PC-9 (cell line): ENCODE data around the gene PDE7B. TPM values are rescaled to one million over a fixed set of nuclear protein-coding genes. Genes with fewer than 3 reads are reported as not detected.

ENCODE experiments used
- BruUV-seq: library from RNA; stranded (reverse); fragments of 400-500 nt; replicated peaks from 2 replicates; lab custom pipeline; 2021; lab: Mats Ljungman, UMichigan
- CTCF ChIA-PET: fragments of 300-600 bp; sonication (Branson Sonifier 250); formaldehyde crosslinking; loops from one replicate; lab custom pipeline; 2022; ENCODE audit warnings: antibody characterized with exemption; lab: Charles Lee
- POLR2A ChIA-PET: fragments of 300-600 bp; sonication (Branson Sonifier 250); formaldehyde crosslinking; loops from one replicate; lab custom pipeline; 2022; ENCODE audit warnings: antibody characterized with exemption; ENCODE audit not compliant: unreplicated experiment; lab: Charles Lee
- DNase-seq, 2 experiments: peaks; one replicate each; pipeline versions ENCODE4 v3.0.0 to v3.0.0-alpha.2; 2015 to 2022; ENCODE audit warnings: mixed read lengths in 1 of 2
- H2AFZ ChIP-seq: fragments of 200-600 bp; sonication (generic); 2 replicates; pipeline ENCODE4 v1.8.1; 2017; ENCODE audit warnings: antibody characterized with exemption
- H3F3A ChIP-seq: fragments of 200-600 bp; sonication (generic); 2 replicates; pipeline ENCODE4 v1.8.1; 2017; ENCODE audit warnings: antibody characterized with exemption, mild to moderate bottlenecking, low read depth; ENCODE audit not compliant: insufficient read depth
- H3K27ac ChIP-seq: fragments of 200-600 bp; sonication (generic); 2 replicates; pipeline ENCODE4 v1.6.1; 2016; ENCODE audit warnings: mixed run types
- H3K27me3 ChIP-seq: fragments of 200-600 bp; sonication (generic); 2 replicates; pipeline ENCODE4 v1.6.1; 2016; ENCODE audit warnings: low read depth, mixed run types; ENCODE audit not compliant: insufficient read depth
- H3K36me3 ChIP-seq: fragments of 200-600 bp; sonication (generic); 2 replicates; pipeline ENCODE4 v1.6.1; 2016; ENCODE audit warnings: low read depth, mixed run types
- H3K4me1 ChIP-seq: fragments of 200-600 bp; sonication (generic); replicated peaks from 2 replicates; pipeline ENCODE4 v1.6.1; 2016; ENCODE audit warnings: mixed run types; ENCODE audit not compliant: insufficient read depth
- H3K4me2 ChIP-seq: fragments of 200-600 bp; sonication (generic); 2 replicates; pipeline ENCODE4 v1.6.1; 2017; ENCODE audit warnings: mixed run types
- H3K4me3 ChIP-seq: fragments of 200-600 bp; sonication (generic); 2 replicates; pipeline ENCODE4 v1.6.1; 2016; ENCODE audit warnings: mixed run types
- H3K79me2 ChIP-seq: fragments of 200-600 bp; sonication (generic); 2 replicates; pipeline ENCODE4 v1.6.1; 2017; ENCODE audit warnings: low read depth, mixed run types
- H3K9me2 ChIP-seq: fragments of 200-600 bp; sonication (generic); 2 replicates; pipeline ENCODE4 v1.8.1; 2017; ENCODE audit warnings: mild to moderate bottlenecking; ENCODE audit not compliant: insufficient read depth
- H3K9me3 ChIP-seq: fragments of 200-600 bp; sonication (generic); 2 replicates; pipeline ENCODE4 v1.8.1; 2016; ENCODE audit warnings: low read depth; ENCODE audit not compliant: insufficient read depth
- H4K20me1 ChIP-seq: fragments of 200-600 bp; sonication (generic); 2 replicates; pipeline ENCODE4 v1.8.1; 2017; ENCODE audit not compliant: insufficient read depth
- CTCF ChIP-seq: fragments of 200-600 bp; sonication (generic); conservative IDR thresholded peaks from 2 replicates; pipeline ENCODE4 v1.6.1; 2017; ENCODE audit warnings: mixed run types, antibody characterized with exemption, mild to moderate bottlenecking, moderate library complexity
- EZH2 ChIP-seq: fragments of 200-600 bp; sonication (generic); IDR thresholded peaks from 2 replicates; pipeline ENCODE4 v1.8.0; 2017; ENCODE audit warnings: antibody characterized with exemption, low read depth
- intact Hi-C: fragments of 100-400 bp; cut with micrococcal nuclease; formaldehyde crosslinking; loops from one replicate; pipeline ENCODE4 v1.10.0; 2022; ENCODE audit not compliant: unreplicated experiment
- total RNA-seq: library from RNA; stranded (reverse); gene quantifications from 2 replicates; pipeline ENCODE4 v1.2.3, GENCODE V29; 2021

PDE7B gene
- total RNA-seq, 1 experiment from 2014 or later: 0.31 TPM

GRCh38 chr6:135814043-135814442 lies 37.5 kb upstream of the PDE7B start:
- no peak overlapping the region for H3K4me2 ChIP-seq
- no peak overlapping the region for H3K27ac ChIP-seq
- CTCF ChIA-PET: no interaction called here
- no peaks in the 10 kb centered on the region for H3K36me3 ChIP-seq
- H3K4me1 ChIP-seq: no peaks in the 10 kb centered on the region
- BruUV-seq: no TSS peak
- TF ChIP-seq EZH2 (no peak), CTCF (no peak)
- H3K79me2 ChIP-seq: no peaks in the 10 kb centered on the region
- intact Hi-C loops: no loop called here
- H3K9me3 ChIP-seq: peaks cover 4% of the 10 kb centered on the region; the same call in 1 of the 2 replicates
- no peaks in the 10 kb centered on the region for H3K9me2 ChIP-seq
- no peaks in the 10 kb centered on the region for H4K20me1 ChIP-seq
- no peaks in the 10 kb centered on the region for H3F3A ChIP-seq
- H3K27me3 ChIP-seq: no peaks in the 10 kb centered on the region
- no peak for DNase-seq
- H3K4me3 ChIP-seq: no peak overlapping the region
- POLR2A ChIA-PET: no interaction called here
- H2AFZ ChIP-seq: no peak overlapping the region

- H3K36me3 ChIP-seq: no peaks in the 10 kb centered on the region
- H3K4me3 ChIP-seq: no peak overlapping the region
- no peaks in the 10 kb centered on the region for H3K79me2 ChIP-seq
- ChIA-PET POLR2A (no interaction called here), CTCF (no interaction called here)
- no TSS peak for BruUV-seq
- H2AFZ ChIP-seq: no peak overlapping the region; the same call in 1 of the 2 replicates
- no peaks in the 10 kb centered on the region for H3K4me1 ChIP-seq
- no peaks in the 10 kb centered on the region for H4K20me1 ChIP-seq
- DNase-seq: no peak
- peaks cover 4% of the 10 kb centered on the region; the same call in 1 of the 2 replicates for H3K9me3 ChIP-seq
- no peaks in the 10 kb centered on the region for H3K9me2 ChIP-seq
- H3K27me3 ChIP-seq: no peaks in the 10 kb centered on the region
- intact Hi-C loops: no loop called here
- TF ChIP-seq EZH2: no peak
- no peak for TF ChIP-seq CTCF
- H3K4me2 ChIP-seq: no peak overlapping the region
- no peaks in the 10 kb centered on the region for H3F3A ChIP-seq
- no peak overlapping the region for H3K27ac ChIP-seq
These were observed 36.3 kb upstream of the PDE7B start for GRCh38 chr6:135815216-135815615.

GRCh38 chr6:135817035-135817434 lies 34.5 kb upstream of the PDE7B start:
- Histone ChIP-seq H3K4me3 (no peak overlapping the region), H3K4me2 (no peak overlapping the region), H3K9me2 (no peaks in the 10 kb centered on the region), H2AFZ (no peak overlapping the region), H3K79me2 (no peaks in the 10 kb centered on the region), H3K9me3 (peaks cover 4% of the 10 kb centered on the region; the same call in 1 of the 2 replicates), H3F3A (no peaks in the 10 kb centered on the region), H3K36me3 (no peaks in the 10 kb centered on the region), H3K27ac (no peak overlapping the region), H4K20me1 (no peaks in the 10 kb centered on the region), H3K4me1 (no peaks in the 10 kb centered on the region), H3K27me3 (no peaks in the 10 kb centered on the region)
- ChIA-PET CTCF (no interaction called here), POLR2A (no interaction called here)
- no peak for DNase-seq
- no TSS peak for BruUV-seq
- TF ChIP-seq EZH2: no peak
- TF ChIP-seq CTCF: no peak
- intact Hi-C loops: no loop called here
